ENCODE data around the gene ERC2.

Gene ERC2

DNA sequence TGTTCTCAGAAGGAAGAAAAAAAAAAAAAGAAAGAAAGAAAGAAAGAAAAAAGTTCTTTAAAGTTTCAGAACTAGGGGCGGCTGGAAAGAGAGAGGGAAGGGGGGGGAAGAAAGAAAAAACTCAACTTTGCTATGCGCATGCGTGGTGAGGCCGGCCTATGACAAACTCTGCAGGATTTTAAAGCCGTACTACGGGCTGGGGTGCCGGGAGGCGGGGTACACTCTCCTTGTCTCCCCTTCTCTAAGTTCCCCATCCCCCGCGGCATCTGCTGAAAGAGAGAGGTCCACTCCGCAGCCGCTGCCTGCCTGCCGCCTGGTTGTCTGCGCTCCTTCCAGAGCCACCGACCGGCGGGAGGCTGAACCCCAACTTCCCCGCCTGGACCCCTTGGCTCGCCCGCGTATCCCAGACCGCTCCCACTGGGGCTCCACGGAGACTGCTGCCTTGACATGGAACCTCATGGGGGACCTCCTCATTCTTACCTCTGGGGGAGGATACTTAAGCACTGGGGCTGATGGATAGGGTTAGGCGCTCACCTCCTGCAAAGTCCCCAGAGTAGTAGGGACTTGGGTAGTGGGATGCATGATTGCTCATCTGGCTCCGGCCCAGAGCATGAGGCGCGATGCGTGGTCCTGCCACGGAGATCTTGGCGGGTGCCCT is 979.7 kb downstream of the ERC2 start (continued):
- TF ChIP-seq SP3 (tag by site-specific recombination; IDR thresholded peaks at IDR 0.05): no peak
- peak; percentile 71 for TF ChIP-seq GLIS2 (tag by site-specific recombination; IDR thresholded peaks at IDR 0.05)
- no peak for TF ChIP-seq ZNF521 (tag by site-specific recombination; IDR thresholded peaks at IDR 0.05)
- TF ChIP-seq, protein P1, sequence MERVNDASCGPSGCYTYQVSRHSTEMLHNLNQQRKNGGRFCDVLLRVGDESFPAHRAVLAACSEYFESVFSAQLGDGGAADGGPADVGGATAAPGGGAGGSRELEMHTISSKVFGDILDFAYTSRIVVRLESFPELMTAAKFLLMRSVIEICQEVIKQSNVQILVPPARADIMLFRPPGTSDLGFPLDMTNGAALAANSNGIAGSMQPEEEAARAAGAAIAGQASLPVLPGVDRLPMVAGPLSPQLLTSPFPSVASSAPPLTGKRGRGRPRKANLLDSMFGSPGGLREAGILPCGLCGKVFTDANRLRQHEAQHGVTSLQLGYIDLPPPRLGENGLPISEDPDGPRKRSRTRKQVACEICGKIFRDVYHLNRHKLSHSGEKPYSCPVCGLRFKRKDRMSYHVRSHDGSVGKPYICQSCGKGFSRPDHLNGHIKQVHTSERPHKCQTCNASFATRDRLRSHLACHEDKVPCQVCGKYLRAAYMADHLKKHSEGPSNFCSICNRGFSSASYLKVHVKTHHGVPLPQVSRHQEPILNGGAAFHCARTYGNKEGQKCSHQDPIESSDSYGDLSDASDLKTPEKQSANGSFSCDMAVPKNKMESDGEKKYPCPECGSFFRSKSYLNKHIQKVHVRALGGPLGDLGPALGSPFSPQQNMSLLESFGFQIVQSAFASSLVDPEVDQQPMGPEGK (tag by site-specific recombination; IDR thresholded peaks at IDR 0.05): peak; percentile 63
- no peak for TF ChIP-seq ZNF114 (tag by site-specific recombination; IDR thresholded peaks at IDR 0.05)
- TF ChIP-seq ZNF660 (tag by site-specific recombination; IDR thresholded peaks at IDR 0.05): no peak
- TF ChIP-seq ZNF37A (tag by site-specific recombination; IDR thresholded peaks at IDR 0.05): no peak
- no peak for TF ChIP-seq MYNN (tag by site-specific recombination; IDR thresholded peaks at IDR 0.05; ENCODE audit: borderline replicate concordance)
- TF ChIP-seq, protein P2, sequence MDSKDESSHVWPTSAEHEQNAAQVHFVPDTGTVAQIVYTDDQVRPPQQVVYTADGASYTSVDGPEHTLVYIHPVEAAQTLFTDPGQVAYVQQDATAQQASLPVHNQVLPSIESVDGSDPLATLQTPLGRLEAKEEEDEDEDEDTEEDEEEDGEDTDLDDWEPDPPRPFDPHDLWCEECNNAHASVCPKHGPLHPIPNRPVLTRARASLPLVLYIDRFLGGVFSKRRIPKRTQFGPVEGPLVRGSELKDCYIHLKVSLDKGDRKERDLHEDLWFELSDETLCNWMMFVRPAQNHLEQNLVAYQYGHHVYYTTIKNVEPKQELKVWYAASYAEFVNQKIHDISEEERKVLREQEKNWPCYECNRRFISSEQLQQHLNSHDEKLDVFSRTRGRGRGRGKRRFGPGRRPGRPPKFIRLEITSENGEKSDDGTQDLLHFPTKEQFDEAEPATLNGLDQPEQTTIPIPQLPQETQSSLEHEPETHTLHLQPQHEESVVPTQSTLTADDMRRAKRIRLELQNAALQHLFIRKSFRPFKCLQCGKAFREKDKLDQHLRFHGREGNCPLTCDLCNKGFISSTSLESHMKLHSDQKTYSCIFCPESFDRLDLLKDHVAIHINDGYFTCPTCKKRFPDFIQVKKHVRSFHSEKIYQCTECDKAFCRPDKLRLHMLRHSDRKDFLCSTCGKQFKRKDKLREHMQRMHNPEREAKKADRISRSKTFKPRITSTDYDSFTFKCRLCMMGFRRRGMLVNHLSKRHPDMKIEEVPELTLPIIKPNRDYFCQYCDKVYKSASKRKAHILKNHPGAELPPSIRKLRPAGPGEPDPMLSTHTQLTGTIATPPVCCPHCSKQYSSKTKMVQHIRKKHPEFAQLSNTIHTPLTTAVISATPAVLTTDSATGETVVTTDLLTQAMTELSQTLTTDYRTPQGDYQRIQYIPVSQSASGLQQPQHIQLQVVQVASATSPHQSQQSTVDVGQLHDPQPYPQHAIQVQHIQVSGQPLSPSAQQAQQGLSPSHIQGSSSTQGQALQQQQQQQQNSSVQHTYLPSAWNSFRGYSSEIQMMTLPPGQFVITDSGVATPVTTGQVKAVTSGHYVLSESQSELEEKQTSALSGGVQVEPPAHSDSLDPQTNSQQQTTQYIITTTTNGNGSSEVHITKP (tag by site-specific recombination; IDR thresholded peaks at IDR 0.05): peak; percentile 39; the same call in 1 of the 2 replicates
- TF ChIP-seq, protein P3, sequence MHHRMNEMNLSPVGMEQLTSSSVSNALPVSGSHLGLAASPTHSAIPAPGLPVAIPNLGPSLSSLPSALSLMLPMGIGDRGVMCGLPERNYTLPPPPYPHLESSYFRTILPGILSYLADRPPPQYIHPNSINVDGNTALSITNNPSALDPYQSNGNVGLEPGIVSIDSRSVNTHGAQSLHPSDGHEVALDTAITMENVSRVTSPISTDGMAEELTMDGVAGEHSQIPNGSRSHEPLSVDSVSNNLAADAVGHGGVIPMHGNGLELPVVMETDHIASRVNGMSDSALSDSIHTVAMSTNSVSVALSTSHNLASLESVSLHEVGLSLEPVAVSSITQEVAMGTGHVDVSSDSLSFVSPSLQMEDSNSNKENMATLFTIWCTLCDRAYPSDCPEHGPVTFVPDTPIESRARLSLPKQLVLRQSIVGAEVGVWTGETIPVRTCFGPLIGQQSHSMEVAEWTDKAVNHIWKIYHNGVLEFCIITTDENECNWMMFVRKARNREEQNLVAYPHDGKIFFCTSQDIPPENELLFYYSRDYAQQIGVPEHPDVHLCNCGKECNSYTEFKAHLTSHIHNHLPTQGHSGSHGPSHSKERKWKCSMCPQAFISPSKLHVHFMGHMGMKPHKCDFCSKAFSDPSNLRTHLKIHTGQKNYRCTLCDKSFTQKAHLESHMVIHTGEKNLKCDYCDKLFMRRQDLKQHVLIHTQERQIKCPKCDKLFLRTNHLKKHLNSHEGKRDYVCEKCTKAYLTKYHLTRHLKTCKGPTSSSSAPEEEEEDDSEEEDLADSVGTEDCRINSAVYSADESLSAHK (tag by site-specific recombination; IDR thresholded peaks at IDR 0.05): no peak
- TF ChIP-seq ZNF10 (tag by site-specific recombination; IDR thresholded peaks at IDR 0.05): no peak
- TF ChIP-seq ZBTB21 (tag by site-specific recombination; IDR thresholded peaks at IDR 0.05): no peak
- TF ChIP-seq, protein P4, sequence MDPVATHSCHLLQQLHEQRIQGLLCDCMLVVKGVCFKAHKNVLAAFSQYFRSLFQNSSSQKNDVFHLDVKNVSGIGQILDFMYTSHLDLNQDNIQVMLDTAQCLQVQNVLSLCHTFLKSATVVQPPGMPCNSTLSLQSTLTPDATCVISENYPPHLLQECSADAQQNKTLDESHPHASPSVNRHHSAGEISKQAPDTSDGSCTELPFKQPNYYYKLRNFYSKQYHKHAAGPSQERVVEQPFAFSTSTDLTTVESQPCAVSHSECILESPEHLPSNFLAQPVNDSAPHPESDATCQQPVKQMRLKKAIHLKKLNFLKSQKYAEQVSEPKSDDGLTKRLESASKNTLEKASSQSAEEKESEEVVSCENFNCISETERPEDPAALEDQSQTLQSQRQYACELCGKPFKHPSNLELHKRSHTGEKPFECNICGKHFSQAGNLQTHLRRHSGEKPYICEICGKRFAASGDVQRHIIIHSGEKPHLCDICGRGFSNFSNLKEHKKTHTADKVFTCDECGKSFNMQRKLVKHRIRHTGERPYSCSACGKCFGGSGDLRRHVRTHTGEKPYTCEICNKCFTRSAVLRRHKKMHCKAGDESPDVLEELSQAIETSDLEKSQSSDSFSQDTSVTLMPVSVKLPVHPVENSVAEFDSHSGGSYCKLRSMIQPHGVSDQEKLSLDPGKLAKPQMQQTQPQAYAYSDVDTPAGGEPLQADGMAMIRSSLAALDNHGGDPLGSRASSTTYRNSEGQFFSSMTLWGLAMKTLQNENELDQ (tag by site-specific recombination; IDR thresholded peaks at IDR 0.05; ENCODE audit: low read depth): no peak
- TF ChIP-seq, protein P5, sequence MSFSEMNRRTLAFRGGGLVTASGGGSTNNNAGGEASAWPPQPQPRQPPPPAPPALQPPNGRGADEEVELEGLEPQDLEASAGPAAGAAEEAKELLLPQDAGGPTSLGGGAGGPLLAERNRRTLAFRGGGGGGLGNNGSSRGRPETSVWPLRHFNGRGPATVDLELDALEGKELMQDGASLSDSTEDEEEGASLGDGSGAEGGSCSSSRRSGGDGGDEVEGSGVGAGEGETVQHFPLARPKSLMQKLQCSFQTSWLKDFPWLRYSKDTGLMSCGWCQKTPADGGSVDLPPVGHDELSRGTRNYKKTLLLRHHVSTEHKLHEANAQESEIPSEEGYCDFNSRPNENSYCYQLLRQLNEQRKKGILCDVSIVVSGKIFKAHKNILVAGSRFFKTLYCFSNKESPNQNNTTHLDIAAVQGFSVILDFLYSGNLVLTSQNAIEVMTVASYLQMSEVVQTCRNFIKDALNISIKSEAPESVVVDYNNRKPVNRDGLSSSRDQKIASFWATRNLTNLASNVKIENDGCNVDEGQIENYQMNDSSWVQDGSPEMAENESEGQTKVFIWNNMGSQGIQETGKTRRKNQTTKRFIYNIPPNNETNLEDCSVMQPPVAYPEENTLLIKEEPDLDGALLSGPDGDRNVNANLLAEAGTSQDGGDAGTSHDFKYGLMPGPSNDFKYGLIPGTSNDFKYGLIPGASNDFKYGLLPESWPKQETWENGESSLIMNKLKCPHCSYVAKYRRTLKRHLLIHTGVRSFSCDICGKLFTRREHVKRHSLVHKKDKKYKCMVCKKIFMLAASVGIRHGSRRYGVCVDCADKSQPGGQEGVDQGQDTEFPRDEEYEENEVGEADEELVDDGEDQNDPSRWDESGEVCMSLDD (tag by site-specific recombination; IDR thresholded peaks at IDR 0.05): peak; percentile 71
- TF ChIP-seq ZNF548 (tag by site-specific recombination; IDR thresholded peaks at IDR 0.05): no peak
- no peak for TF ChIP-seq ZNF571 (tag by site-specific recombination; IDR thresholded peaks at IDR 0.05)
- TF ChIP-seq GLI2 (tag by site-specific recombination; IDR thresholded peaks at IDR 0.05; ENCODE audit: borderline replicate concordance, low read depth): no peak
- TF ChIP-seq, protein P6, sequence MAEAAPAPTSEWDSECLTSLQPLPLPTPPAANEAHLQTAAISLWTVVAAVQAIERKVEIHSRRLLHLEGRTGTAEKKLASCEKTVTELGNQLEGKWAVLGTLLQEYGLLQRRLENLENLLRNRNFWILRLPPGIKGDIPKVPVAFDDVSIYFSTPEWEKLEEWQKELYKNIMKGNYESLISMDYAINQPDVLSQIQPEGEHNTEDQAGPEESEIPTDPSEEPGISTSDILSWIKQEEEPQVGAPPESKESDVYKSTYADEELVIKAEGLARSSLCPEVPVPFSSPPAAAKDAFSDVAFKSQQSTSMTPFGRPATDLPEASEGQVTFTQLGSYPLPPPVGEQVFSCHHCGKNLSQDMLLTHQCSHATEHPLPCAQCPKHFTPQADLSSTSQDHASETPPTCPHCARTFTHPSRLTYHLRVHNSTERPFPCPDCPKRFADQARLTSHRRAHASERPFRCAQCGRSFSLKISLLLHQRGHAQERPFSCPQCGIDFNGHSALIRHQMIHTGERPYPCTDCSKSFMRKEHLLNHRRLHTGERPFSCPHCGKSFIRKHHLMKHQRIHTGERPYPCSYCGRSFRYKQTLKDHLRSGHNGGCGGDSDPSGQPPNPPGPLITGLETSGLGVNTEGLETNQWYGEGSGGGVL (tag by site-specific recombination; IDR thresholded peaks at IDR 0.05): peak; percentile 49; the same call in 1 of the 2 replicates
- TF ChIP-seq ZNF629 (tag by site-specific recombination; IDR thresholded peaks at IDR 0.05): no peak
- TF ChIP-seq GLI4 (tag by site-specific recombination; IDR thresholded peaks at IDR 0.05): no peak
- no peak for TF ChIP-seq ZNF175 (tag by site-specific recombination; IDR thresholded peaks at IDR 0.05)

Measured in HEK293 (cell line).